Ovary (tissue), 9 donors: Measurements from ENCODE around the gene POLA1. TPM values are rescaled to one million over a fixed set of nuclear protein-coding genes. Genes with fewer than 3 reads are reported as not detected.

Source experiments
- DNase-seq, 5 donors: peaks; one replicate each; pipeline ENCODE4 v3.0.0-alpha.2; 2019 to 2020
- H3K27ac ChIP-seq, 2 donors: fragments of 200-600 bp; one replicate each; pipeline versions ENCODE4 v1.5.1 to v1.8.0; 2019 to 2022
- H3K27me3 ChIP-seq: fragments of 200-600 bp; one replicate; pipeline ENCODE4 v1.8.0; 2022
- H3K36me3 ChIP-seq: fragments of 200-600 bp; sonication (generic); one replicate; pipeline ENCODE4 v1.5.1; 2019
- H3K4me1 ChIP-seq: one replicate; pipeline ENCODE4 v1.8.1; 2013; ENCODE audit warnings: mild to moderate bottlenecking, moderate library complexity; ENCODE audit not compliant: insufficient read depth
- H3K4me3 ChIP-seq: fragments of 200-600 bp; sonication (generic); one replicate; pipeline ENCODE4 v1.5.1; 2017
- H3K9me3 ChIP-seq, 2 donors: fragments of 200-600 bp in 1 of 2; sonication (generic) in 1 of 2; one replicate each; pipeline versions ENCODE4 v1.5.1 to v1.8.1; 2013 to 2019; ENCODE audit warnings: mild to moderate bottlenecking in 1 of 2, moderate library complexity in 1 of 2
- EP300 ChIP-seq: sonication (generic); formaldehyde crosslinking; IDR thresholded peaks from one replicate; pipeline ENCODE4 v1.6.1; 2017; ENCODE audit warnings: antibody characterized with exemption
- POLR2A ChIP-seq: fragments of 450-650 bp; IDR thresholded peaks from one replicate; pipeline ENCODE4 v1.6.1; 2017; ENCODE audit warnings: antibody characterized with exemption, mild to moderate bottlenecking, moderate library complexity
- WGBS, 3 donors: extraction: QIAGEN DNeasy Blood & Tissue Kit in 1 of 3; methylation state at CpG; one replicate each; pipeline versions ENCODE4 v1.1.5 to v1.1.7; 2013 to 2017; 5-methylcytosine and 5-hydroxymethylcytosine counted together
- intact Hi-C, 4 donors: fragments of 100-400 bp; cut with DNase I; formaldehyde crosslinking; loops; one replicate each; pipeline versions ENCODE4 v1.11.0 to v1.15.1; 2022 to 2023
- polyA plus RNA-seq, 2 donors: library from polyadenylated mRNA; stranded (reverse); fragments of 200-250 nt in 1 of 2; fragments of 350-450 nt in 1 of 2; fragmentation: Illumina TruSeq in 1 of 2; extraction: RNeasy Lipid Tissue Mini Kit (QIAGEN cat#74804) in 1 of 2; gene quantifications; one replicate each; pipeline ENCODE4 v1.2.3, GENCODE V29; 2013 to 2014
- total RNA-seq, 7 donors: library from RNA; depleted of rRNA in 2 of 7; stranded (reverse); fragments of >200 nt in 2 of 7; fragmentation: NEBNext Ultra II Directional in 3 of 7; extraction: Animal tissue kit (Norgen Biotek cat#: 25700) in 3 of 7; gene quantifications; one replicate each; pipeline versions ENCODE4 v1.1.0 to v1.2.4, GENCODE V29; 2016 to 2023
- TF ChIP-seq, protein P1 (sequence below), 3 donors: fragments of 450-650 bp in 2 of 3; fragments of 200-600 bp in 1 of 3; IDR thresholded peaks; one replicate each; pipeline versions ENCODE4 v1.5.1 to v1.8.0; 2016 to 2022; ENCODE audit warnings: antibody characterized with exemption in 3 of 3, mild to moderate bottlenecking in 1 of 3
- donor health status: DM: no; HTN: no; CAD: no; lungs with moderate emphysema.
- donor health status: DM: no; HTN: no; CAD: no.
- donor health status: Bipolar disorder and iron deficiency.
- donor health status: DM: yes; HTN: yes; CAD: no.
- donor health status: DM: no; HTN: no; CAD: no.
- donor health status: DM: yes; HTN: yes; CAD: no.

The POLA1 gene
- total and polyA plus RNA-seq, 9 donors, result 5.9 to 20.2 (median 14.1) TPM

- TF ChIP-seq, protein P1, sequence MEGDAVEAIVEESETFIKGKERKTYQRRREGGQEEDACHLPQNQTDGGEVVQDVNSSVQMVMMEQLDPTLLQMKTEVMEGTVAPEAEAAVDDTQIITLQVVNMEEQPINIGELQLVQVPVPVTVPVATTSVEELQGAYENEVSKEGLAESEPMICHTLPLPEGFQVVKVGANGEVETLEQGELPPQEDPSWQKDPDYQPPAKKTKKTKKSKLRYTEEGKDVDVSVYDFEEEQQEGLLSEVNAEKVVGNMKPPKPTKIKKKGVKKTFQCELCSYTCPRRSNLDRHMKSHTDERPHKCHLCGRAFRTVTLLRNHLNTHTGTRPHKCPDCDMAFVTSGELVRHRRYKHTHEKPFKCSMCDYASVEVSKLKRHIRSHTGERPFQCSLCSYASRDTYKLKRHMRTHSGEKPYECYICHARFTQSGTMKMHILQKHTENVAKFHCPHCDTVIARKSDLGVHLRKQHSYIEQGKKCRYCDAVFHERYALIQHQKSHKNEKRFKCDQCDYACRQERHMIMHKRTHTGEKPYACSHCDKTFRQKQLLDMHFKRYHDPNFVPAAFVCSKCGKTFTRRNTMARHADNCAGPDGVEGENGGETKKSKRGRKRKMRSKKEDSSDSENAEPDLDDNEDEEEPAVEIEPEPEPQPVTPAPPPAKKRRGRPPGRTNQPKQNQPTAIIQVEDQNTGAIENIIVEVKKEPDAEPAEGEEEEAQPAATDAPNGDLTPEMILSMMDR (IDR thresholded peaks at IDR 0.05), result no peak
- TF ChIP-seq EP300 (no peak), POLR2A (no peak)
- H3K27me3 ChIP-seq, result no peaks in the 10 kb centered on the region
Measured at GRCh38 chrX:24988314-24988713, 294.6 kb downstream of the POLA1 start.

GRCh38 chrX:24990535-24990934, 296.8 kb downstream of the POLA1 start:
- TF ChIP-seq EP300 (no peak), POLR2A (no peak)
- TF ChIP-seq, protein P1 (IDR thresholded peaks at IDR 0.05), result no peak
- 27 to 44% (median 33%) methylated on average over 8 of the region's 8 CpGs for WGBS, 3 donors
- intact Hi-C loops, result no loop called here

More at GRCh38 chrX:24988314-24988713, 294.6 kb downstream of the POLA1 start:
- H3K36me3 ChIP-seq, result no peaks in the 10 kb centered on the region
- H3K4me3 ChIP-seq, result no peak overlapping the region
- no peaks in the 10 kb centered on the region for H3K4me1 ChIP-seq
- intact Hi-C loops, result no loop called here
- no peak overlapping the region for H3K27ac ChIP-seq
- WGBS, 3 donors, result 69 to 78% (median 72%) methylated on average over 4 of the region's 4 CpGs
- DNase-seq, result no peak
- H3K9me3 ChIP-seq, result no peaks in the 10 kb centered on the region

DNA sequence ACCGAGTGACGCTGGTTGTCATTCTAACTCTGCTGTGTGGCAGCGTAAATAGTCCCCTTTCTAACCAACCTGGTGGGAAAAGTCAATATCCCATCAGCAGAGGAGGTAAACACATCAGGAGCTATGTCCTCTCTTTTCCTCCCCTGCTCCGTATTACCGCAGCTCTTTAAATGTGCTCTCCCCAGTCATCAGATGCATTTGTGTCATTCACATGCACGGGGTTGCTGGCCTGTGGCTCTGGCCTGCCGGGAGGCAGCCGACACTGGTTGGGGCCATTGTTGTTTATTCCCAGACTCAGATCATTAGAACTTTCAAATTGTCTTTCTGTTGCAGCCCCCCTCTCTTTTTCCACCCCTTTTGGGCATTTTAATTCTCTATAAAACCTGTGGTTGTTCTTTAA, 300.2 kb downstream of the POLA1 start:
- Histone ChIP-seq H3K4me1 (no peaks in the 10 kb centered on the region), H3K27ac (no peak overlapping the region), H3K9me3 (no peaks in the 10 kb centered on the region), H3K36me3 (no peaks in the 10 kb centered on the region), H3K4me3 (no peak overlapping the region), H3K27me3 (no peaks in the 10 kb centered on the region)
- no peak for DNase-seq
- WGBS, 3 donors, result 59 to 68% (median 63%) methylated on average over 8 of the region's 8 CpGs
- TF ChIP-seq EP300 (no peak), POLR2A (no peak)
- TF ChIP-seq, protein P1 (IDR thresholded peaks at IDR 0.05), result no peak
- intact Hi-C loops, result no loop called here

More at GRCh38 chrX:24990535-24990934, 296.8 kb downstream of the POLA1 start:
- Histone ChIP-seq H3K27ac (no peak overlapping the region), H3K4me3 (no peak overlapping the region), H3K36me3 (no peaks in the 10 kb centered on the region), H3K4me1 (no peaks in the 10 kb centered on the region), H3K9me3 (no peaks in the 10 kb centered on the region), H3K27me3 (no peaks in the 10 kb centered on the region)
- peak in 1 of 5 donors; percentile 40 for DNase-seq

- Histone ChIP-seq H3K4me1 (no peaks in the 10 kb centered on the region), H3K27ac (no peak overlapping the region), H3K27me3 (no peaks in the 10 kb centered on the region), H3K9me3 (no peaks in the 10 kb centered on the region), H3K4me3 (no peak overlapping the region), H3K36me3 (no peaks in the 10 kb centered on the region)
- WGBS, 3 donors, result 46 to 63% (median 51%) methylated on average over 5 of the region's 5 CpGs
- intact Hi-C loops, result no loop called here
- no peak for TF ChIP-seq EP300
- TF ChIP-seq, protein P1 (IDR thresholded peaks at IDR 0.05), result no peak
- TF ChIP-seq POLR2A, result no peak
- DNase-seq, result no peak
Measured at GRCh38 chrX:24996096-24996709, 302.5 kb downstream of the POLA1 start.
